HepG2 (cell line): ENCODE results near the gene AIP. TPM values are rescaled to one million over a fixed set of nuclear protein-coding genes. Genes with fewer than 3 reads are reported as not detected.

ENCODE experiments used
- ATAC-seq: fragments of 200-7000 bp; cut with Tn5 transposase; 3 replicates; pipeline ENCODE4 v1.9.1; 2020; ENCODE audit warnings: mild to moderate bottlenecking, moderate library complexity
- BruUV-seq: library from RNA; stranded (reverse); fragments of 400-500 nt; replicated peaks from 2 replicates; lab custom pipeline; 2021; lab: Mats Ljungman, UMichigan
- CTCF ChIA-PET: fragments of 300-600 bp; formaldehyde crosslinking; extraction: SDS; loops from one replicate; lab custom pipeline; 2021; ENCODE audit warnings: low total read pairs, inconsistent platforms, low intra/inter-chr PET ratio; lab: Yijun Ruan, JAX
- POLR2A ChIA-PET: fragments of 350-600 bp; sonication (Branson Sonifier 250); formaldehyde crosslinking; loops from one replicate; lab custom pipeline; 2020; ENCODE audit warnings: antibody characterized with exemption, inconsistent platforms; lab: Yijun Ruan, JAX
- DNase-seq: peaks from one replicate; pipeline ENCODE4 v3.0.0-alpha.2; 2015; ENCODE audit warnings: low spot score
- FAIRE-seq: peaks from 3 replicates; lab custom pipeline; 2011; peaks lifted over from hg19 to GRCh38; lab: Jason Lieb, UNC
- H2AFZ ChIP-seq: one replicate; pipeline ENCODE4 v1.6.1; 2011; ENCODE audit warnings: low read length, inconsistent platforms
- H3K27ac ChIP-seq: fragments of 300-600 bp; 3 replicates; pipeline ENCODE4 v1.8.0; 2011; ENCODE audit warnings: mixed run types, mild to moderate bottlenecking, mixed read lengths, low read length, inconsistent platforms; ENCODE audit not compliant: insufficient read depth; ENCODE audit errors: extremely low read length
- H3K27me3 ChIP-seq, 2 experiments: fragments of 200-600 bp in 1 of 2; 2 replicates in 1 of 2; 3 replicates in 1 of 2; pipeline versions ENCODE4 v1.6.0 to v1.8.0; 2011; ENCODE audit warnings: low read length in 2 of 2, mild to moderate bottlenecking in 2 of 2, moderate library complexity in 2 of 2, inconsistent platforms in 1 of 2; ENCODE audit not compliant: insufficient read depth in 2 of 2, control insufficient read depth in 1 of 2
- H3K36me3 ChIP-seq, 2 experiments: fragments of 200-600 bp in 1 of 2; replicated peaks in 1 of 2; 2 replicates in 1 of 2; 3 replicates in 1 of 2; pipeline versions ENCODE4 v1.5.1 to v1.8.0; 2011; ENCODE audit warnings: low read length in 2 of 2, inconsistent platforms in 1 of 2; ENCODE audit not compliant: insufficient read depth in 2 of 2, control insufficient read depth in 1 of 2
- H3K4me1 ChIP-seq: 2 replicates; pipeline ENCODE4 v1.5.1; 2012; ENCODE audit warnings: low read length, inconsistent platforms; ENCODE audit not compliant: insufficient read depth
- H3K4me2 ChIP-seq: 2 replicates; pipeline ENCODE4 v1.6.0; 2011; ENCODE audit warnings: low read depth, low read length, inconsistent platforms
- H3K4me3 ChIP-seq, 3 experiments: fragments of 200-600 bp in 1 of 3; sonication (generic), shearing (Covaris generic) in 1 of 3; replicated peaks in 1 of 3; 2 replicates each; pipeline ENCODE4 v1.5.1; 2011 to 2016; ENCODE audit warnings: low read length in 3 of 3, inconsistent platforms in 2 of 3, low read depth in 2 of 3, mild to moderate bottlenecking in 2 of 3, control low read depth in 1 of 3, mixed read lengths in 1 of 3; ENCODE audit not compliant: insufficient read depth in 1 of 3
- H3K79me2 ChIP-seq: one replicate; pipeline ENCODE4 v1.6.1; 2011; ENCODE audit warnings: low read length, inconsistent platforms; ENCODE audit not compliant: insufficient read depth
- H3K9ac ChIP-seq: 2 replicates; pipeline ENCODE4 v1.6.0; 2011; ENCODE audit warnings: mild to moderate bottlenecking, low read depth, low read length, inconsistent platforms; ENCODE audit not compliant: insufficient read depth
- H3K9me3 ChIP-seq: 2 replicates; pipeline ENCODE4 v1.5.1; 2012; ENCODE audit warnings: mild to moderate bottlenecking, low read length
- H4K20me1 ChIP-seq: 2 replicates; pipeline ENCODE4 v1.6.0; 2011; ENCODE audit warnings: inconsistent platforms, mild to moderate bottlenecking, low read length, moderate library complexity; ENCODE audit not compliant: insufficient read depth
- ELF1 ChIP-seq: sonication (generic); formaldehyde crosslinking; IDR thresholded peaks from 2 replicates; pipeline ENCODE4 v1.4.0; 2020; ENCODE audit warnings: missing genetic modification reagents
- HNRNPLL ChIP-seq: fragments of 200-400 bp; formaldehyde crosslinking; IDR thresholded peaks from 2 replicates; pipeline ENCODE4 v1.6.1; 2017; ENCODE audit warnings: mild to moderate bottlenecking, low read depth, low read length; ENCODE audit not compliant: poor library complexity, severe bottlenecking
- MYNN ChIP-seq: sonication (generic); formaldehyde crosslinking; IDR thresholded peaks from 2 replicates; pipeline ENCODE4 v1.4.0; 2020; ENCODE audit warnings: mild to moderate bottlenecking, low read depth, missing genetic modification reagents
- SMAD9 ChIP-seq: sonication (generic); formaldehyde crosslinking; IDR thresholded peaks from 2 replicates; pipeline ENCODE4 v1.5.1; 2020; ENCODE audit warnings: mild to moderate bottlenecking, missing genetic modification reagents
- ZNF34 ChIP-seq: sonication (generic); formaldehyde crosslinking; IDR thresholded peaks from 2 replicates; pipeline ENCODE4 v1.4.0; 2020; ENCODE audit warnings: mild to moderate bottlenecking, missing genetic modification reagents, borderline replicate concordance
- ZNF496 ChIP-seq: sonication (generic); formaldehyde crosslinking; IDR thresholded peaks from 2 replicates; pipeline ENCODE4 v1.8.1; 2023; ENCODE audit warnings: mild to moderate bottlenecking, moderate library complexity, missing genetic modification reagents; ENCODE audit not compliant: insufficient replicate concordance
- ZNF546 ChIP-seq: sonication (generic); formaldehyde crosslinking; conservative IDR thresholded peaks from 2 replicates; pipeline ENCODE4 v1.8.1; 2023; ENCODE audit warnings: mild to moderate bottlenecking, missing genetic modification reagents
- ZNF629 ChIP-seq: sonication (generic); formaldehyde crosslinking; conservative IDR thresholded peaks from 2 replicates; pipeline ENCODE4 v1.5.0; 2020; ENCODE audit warnings: missing genetic modification reagents
- WGBS: methylation state at CpG from one replicate; pipeline ENCODE4 v1.1.6; 2017; ENCODE audit warnings: low lambda C conversion rate; 5-methylcytosine and 5-hydroxymethylcytosine counted together
- in situ Hi-C: cut with HindIII; loops from 2 replicates; pipeline ENCODE4 v1.10.0; 2017; ENCODE audit warnings: low pct_unique_long_range_greater_than_20kb; ENCODE audit not compliant: extremely low pct_ligation_motif_present
- intact Hi-C: fragments of 100-400 bp; cut with micrococcal nuclease; formaldehyde crosslinking; loops from one replicate; pipeline ENCODE4 v1.10.0; 2022; ENCODE audit not compliant: unreplicated experiment
- polyA plus RNA-seq, 8 experiments: library from polyadenylated mRNA; depleted of rRNA in 3 of 8; stranded (reverse) in 7 of 8; unstranded in 1 of 8; fragments of >200 nt; fragmentation: Illumina TruSeq in 4 of 8; extraction: Trizol in 4 of 8; gene quantifications; 2 replicates each; pipeline versions ENCODE4 v1.2.1 to v1.2.3, GENCODE V29; 2011 to 2016; ENCODE audit warnings: low read depth in 4 of 8, missing spikeins in 1 of 8, mixed read lengths in 1 of 8; ENCODE audit not compliant: insufficient read depth in 1 of 8
- total RNA-seq, 5 experiments: library from RNA; depleted of rRNA; stranded (reverse); fragments of >200 nt; fragmentation: Illumina TruSeq; extraction: Trizol; gene quantifications; 2 replicates each; pipeline ENCODE4 v1.2.3, GENCODE V29; 2016; ENCODE audit warnings: low read depth in 1 of 5
- TF ChIP-seq, protein P1 (sequence below): sonication (generic); formaldehyde crosslinking; conservative IDR thresholded peaks from 2 replicates; pipeline ENCODE4 v1.8.0; 2022; ENCODE audit warnings: low read depth, missing genetic modification reagents
- TF ChIP-seq, protein P2 (sequence below): sonication (generic); formaldehyde crosslinking; IDR thresholded peaks from 2 replicates; pipeline ENCODE4 v1.9.0; 2021; ENCODE audit warnings: missing genetic modification reagents, mild to moderate bottlenecking, borderline replicate concordance
- TF ChIP-seq, protein P3 (sequence below): IDR thresholded peaks from 2 replicates; pipeline ENCODE4 v1.6.1; 2016; ENCODE audit warnings: missing genetic modification reagents, missing compliant biosample characterization

The AIP gene
- total and polyA plus RNA-seq, 2 of the 13 experiments (the other 11 are each of a cell fraction or from before 2014, with no cell fraction given), result 51.8 to 110 TPM

DNA sequence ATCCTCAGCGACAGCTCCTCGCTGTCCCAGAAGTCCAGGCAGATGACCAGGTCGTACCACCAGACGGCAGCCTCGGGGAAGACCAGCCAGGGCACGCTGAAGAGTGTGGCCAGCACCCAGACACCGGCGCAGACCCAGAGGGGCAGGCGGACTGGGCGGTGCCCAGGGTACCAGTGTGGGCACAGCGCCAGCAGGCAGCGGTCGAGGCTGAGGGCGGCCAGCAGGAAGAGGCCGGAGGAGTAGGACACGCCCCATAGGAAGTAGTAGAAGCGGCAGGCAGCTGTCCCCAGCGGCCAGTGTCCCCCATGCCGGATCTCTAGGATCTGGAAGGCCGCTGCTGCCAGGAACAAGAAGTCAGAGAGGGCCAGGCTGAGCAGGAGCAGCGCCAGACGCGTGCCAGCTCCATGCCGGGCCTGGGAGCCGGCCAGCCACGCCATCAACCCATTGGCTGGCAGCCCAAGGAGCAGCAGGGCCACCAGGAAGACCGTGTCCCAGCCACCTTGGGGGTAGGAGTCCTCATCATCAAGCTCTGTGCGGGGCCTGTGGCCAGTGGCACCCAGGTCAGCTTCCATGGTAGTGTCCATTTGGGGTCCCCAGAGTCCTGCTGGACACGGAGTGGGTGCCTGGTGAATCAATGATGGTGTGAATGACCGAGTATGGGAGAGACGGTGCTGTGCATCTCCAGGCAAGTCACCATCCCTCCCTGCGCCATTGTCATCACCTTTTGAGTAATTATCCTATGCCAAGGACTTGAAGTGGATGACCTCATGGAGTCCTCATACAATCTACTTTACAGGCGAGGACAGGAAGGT is 30.5 kb upstream of the AIP start, which contains the start of gene GPR152 (continued):
- TF ChIP-seq, protein P1, sequence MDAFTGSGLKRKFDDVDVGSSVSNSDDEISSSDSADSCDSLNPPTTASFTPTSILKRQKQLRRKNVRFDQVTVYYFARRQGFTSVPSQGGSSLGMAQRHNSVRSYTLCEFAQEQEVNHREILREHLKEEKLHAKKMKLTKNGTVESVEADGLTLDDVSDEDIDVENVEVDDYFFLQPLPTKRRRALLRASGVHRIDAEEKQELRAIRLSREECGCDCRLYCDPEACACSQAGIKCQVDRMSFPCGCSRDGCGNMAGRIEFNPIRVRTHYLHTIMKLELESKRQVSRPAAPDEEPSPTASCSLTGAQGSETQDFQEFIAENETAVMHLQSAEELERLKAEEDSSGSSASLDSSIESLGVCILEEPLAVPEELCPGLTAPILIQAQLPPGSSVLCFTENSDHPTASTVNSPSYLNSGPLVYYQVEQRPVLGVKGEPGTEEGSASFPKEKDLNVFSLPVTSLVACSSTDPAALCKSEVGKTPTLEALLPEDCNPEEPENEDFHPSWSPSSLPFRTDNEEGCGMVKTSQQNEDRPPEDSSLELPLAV, result no peak

DNA sequence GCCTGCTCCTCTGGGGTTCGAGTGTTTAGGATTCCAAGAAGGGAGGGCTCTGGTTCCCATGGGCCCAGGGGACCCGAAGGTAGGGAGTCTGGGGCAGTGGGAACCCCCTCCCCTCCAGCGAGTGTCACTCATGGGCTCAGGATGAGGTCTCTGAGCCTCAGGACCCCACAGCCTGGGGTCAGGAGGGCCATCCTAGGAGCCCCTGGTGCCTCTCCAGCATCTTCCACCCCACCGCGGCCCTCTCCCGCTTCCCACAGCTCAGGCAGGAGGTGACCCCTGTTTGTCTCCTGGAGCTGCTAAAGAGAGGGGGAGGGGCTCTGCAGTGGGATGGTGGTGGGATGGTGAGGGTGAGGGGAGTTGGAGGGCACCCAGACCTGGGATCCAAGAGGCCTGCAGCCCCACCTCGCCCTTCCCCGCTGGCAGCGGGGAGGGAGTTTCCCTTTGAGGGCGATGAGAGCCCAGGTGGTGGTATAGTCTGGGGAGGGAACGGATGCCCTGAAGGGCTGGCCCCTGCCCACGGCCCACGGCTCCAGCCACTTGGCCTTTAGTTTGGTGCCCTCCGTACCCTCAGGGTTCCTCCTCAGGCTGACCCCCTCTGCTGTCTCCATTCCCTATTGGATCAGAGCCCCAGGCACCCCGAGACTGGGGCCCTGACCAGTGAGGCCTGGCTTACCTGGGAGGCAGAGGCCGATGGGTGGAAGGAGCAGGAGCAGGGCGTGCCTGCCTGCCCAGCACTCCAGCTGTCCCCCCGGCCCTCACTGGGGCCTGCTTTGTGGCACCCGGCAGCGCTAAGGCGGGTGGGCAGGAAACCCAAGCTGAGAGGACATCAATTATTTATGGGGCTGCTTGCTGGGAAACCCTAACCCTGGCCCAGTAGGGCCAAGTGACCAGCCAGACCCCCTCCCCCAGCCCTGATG is 28.8 kb upstream of the AIP start:
- H3K4me3 ChIP-seq, result no peak overlapping the region
- no TSS peak for BruUV-seq
- intact Hi-C loops, result no loop called here
- DNase-seq, result no peak
- no peaks in the 10 kb centered on the region for H3K36me3 ChIP-seq
- H3K27ac ChIP-seq, result no peak overlapping the region
- peaks cover 17 to 84% of the 10 kb centered on the region in 2 experiments; a peak in 4 of 5 replicates for H3K27me3 ChIP-seq
- POLR2A ChIA-PET, result no interaction called here
- no peaks in the 10 kb centered on the region for H3K9me3 ChIP-seq
- H4K20me1 ChIP-seq, result no peaks in the 10 kb centered on the region
- TF ChIP-seq ZNF629, result no peak
- no peak for TF ChIP-seq HNRNPLL
- TF ChIP-seq MYNN (CRISPR knock-in tag), result no peak
- no peak for TF ChIP-seq SMAD9 (CRISPR knock-in tag)
- TF ChIP-seq, protein P2, sequence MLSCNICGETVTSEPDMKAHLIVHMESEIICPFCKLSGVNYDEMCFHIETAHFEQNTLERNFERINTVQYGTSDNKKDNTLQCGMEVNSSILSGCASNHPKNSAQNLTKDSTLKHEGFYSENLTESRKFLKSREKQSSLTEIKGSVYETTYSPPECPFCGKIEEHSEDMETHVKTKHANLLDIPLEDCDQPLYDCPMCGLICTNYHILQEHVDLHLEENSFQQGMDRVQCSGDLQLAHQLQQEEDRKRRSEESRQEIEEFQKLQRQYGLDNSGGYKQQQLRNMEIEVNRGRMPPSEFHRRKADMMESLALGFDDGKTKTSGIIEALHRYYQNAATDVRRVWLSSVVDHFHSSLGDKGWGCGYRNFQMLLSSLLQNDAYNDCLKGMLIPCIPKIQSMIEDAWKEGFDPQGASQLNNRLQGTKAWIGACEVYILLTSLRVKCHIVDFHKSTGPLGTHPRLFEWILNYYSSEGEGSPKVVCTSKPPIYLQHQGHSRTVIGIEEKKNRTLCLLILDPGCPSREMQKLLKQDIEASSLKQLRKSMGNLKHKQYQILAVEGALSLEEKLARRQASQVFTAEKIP (CRISPR knock-in tag), result no peak
- no peak for TF ChIP-seq ZNF546
- TF ChIP-seq, protein P3, sequence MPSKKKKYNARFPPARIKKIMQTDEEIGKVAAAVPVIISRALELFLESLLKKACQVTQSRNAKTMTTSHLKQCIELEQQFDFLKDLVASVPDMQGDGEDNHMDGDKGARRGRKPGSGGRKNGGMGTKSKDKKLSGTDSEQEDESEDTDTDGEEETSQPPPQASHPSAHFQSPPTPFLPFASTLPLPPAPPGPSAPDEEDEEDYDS, result no peak
- TF ChIP-seq ZNF34 (CRISPR knock-in tag), result no peak
- no peak for TF ChIP-seq ELF1 (CRISPR knock-in tag)
- no peak for TF ChIP-seq ZNF496
- no peaks in the 10 kb centered on the region for H3K4me1 ChIP-seq
- H3K4me2 ChIP-seq, result no peak overlapping the region
- no peak for FAIRE-seq
- no peak overlapping the region for H2AFZ ChIP-seq
- 20% methylated on average over 1 of the region's 21 CpGs for WGBS
- H3K79me2 ChIP-seq, result no peaks in the 10 kb centered on the region
- CTCF ChIA-PET, result no interaction called here
- H3K9ac ChIP-seq, result no peak overlapping the region
- in situ Hi-C loops, result no loop called here
- no peak for ATAC-seq
